Measurements from ENCODE around the gene NOL11.
"Not testable (repeated sequence)": the region's sequence is repeated elsewhere in the genome, so short reads cannot be mapped to it uniquely, and the experiment has no call there.

NOL11 gene

GRCh38 chr17:67717624-67718324, at the start of gene NOL11:
TSS of gene NOL11 (plus strand) at chr17:67717936. CDS start at chr17:67717948, 12 bp downstream.
- peak; percentile 96 to 100 (median 99) for DNase-seq

GRCh38 chr17:67671493-67671892, 46.2 kb upstream of the NOL11 start:
- no peak for DNase-seq

GRCh38 chr17:67672592-67673335, 45.0 kb upstream of the NOL11 start:
- no peak for DNase-seq

- DNase-seq: no peak
Observed at GRCh38 chr17:67675481-67675880, 42.3 kb upstream of the NOL11 start.

- no peak for DNase-seq
Observed at GRCh38 chr17:67676305-67676704, 41.4 kb upstream of the NOL11 start.

- DNase-seq: no peak
Observed at GRCh38 chr17:67678414-67678813, 39.3 kb upstream of the NOL11 start.

- no peak for DNase-seq
Observed at GRCh38 chr17:67679225-67679624, 38.5 kb upstream of the NOL11 start.

- DNase-seq: no peak
Observed at GRCh38 chr17:67679721-67680120, 38.0 kb upstream of the NOL11 start.

GRCh38 chr17:67680445-67681224, 37.1 kb upstream of the NOL11 start:
- DNase-seq: no peak

GRCh38 chr17:67682196-67682595, 35.5 kb upstream of the NOL11 start:
- no peak for DNase-seq

GRCh38 chr17:67685351-67685750, 32.4 kb upstream of the NOL11 start:
- no peak for DNase-seq

GRCh38 chr17:67686241-67686640, 31.5 kb upstream of the NOL11 start:
- DNase-seq: peak in 1 of 14 donors; percentile 14

- no peak for DNase-seq
Observed at GRCh38 chr17:67687511-67687910, 30.2 kb upstream of the NOL11 start.

- DNase-seq: peak in 3 of 14 donors; percentile 8 to 47 (median 12)
Observed at GRCh38 chr17:67689534-67690177, 28.1 kb upstream of the NOL11 start.

GRCh38 chr17:67693811-67694210, 23.9 kb upstream of the NOL11 start:
- no peak for DNase-seq

GRCh38 chr17:67696347-67696746, 21.4 kb upstream of the NOL11 start:
- no peak for DNase-seq

- no peak for DNase-seq
Observed at GRCh38 chr17:67696853-67697498, 20.8 kb upstream of the NOL11 start.

- DNase-seq: no peak
Observed at GRCh38 chr17:67700037-67700724, 17.6 kb upstream of the NOL11 start.

GRCh38 chr17:67700725-67701119, 17.0 kb upstream of the NOL11 start:
- no peak for DNase-seq

GRCh38 chr17:67702861-67703260, 14.9 kb upstream of the NOL11 start:
- DNase-seq: not testable (repeated sequence)

- DNase-seq: no peak
Observed at GRCh38 chr17:67707442-67707841, 10.3 kb upstream of the NOL11 start.

GRCh38 chr17:67708378-67708777, 9.4 kb upstream of the NOL11 start:
- no peak for DNase-seq
